ENCODE results near the gene PPIL6. TPM values are rescaled to one million over a fixed set of nuclear protein-coding genes. Genes with fewer than 3 reads are reported as not detected.

The PPIL6 gene
- total RNA-seq, 4 donors from 2014 or later, result 2.2 to 9.2 (median 5.5) TPM

- peaks cover 20 to 27% (median 25%) of the 10 kb centered on the region in 4 donors for H3K4me1 ChIP-seq
- H3K9me3 ChIP-seq, result no peaks in the 10 kb centered on the region
- no peak overlapping the region for H3K4me3 ChIP-seq
- H3K27me3 ChIP-seq, result no peaks in the 10 kb centered on the region
- peaks cover 0 to 26% (median 13%) of the 10 kb centered on the region in 4 donors for H3K36me3 ChIP-seq
- intact Hi-C loops (cut with DNase I), result no loop called here
- no peak overlapping the region for H3K27ac ChIP-seq (replicated peaks in 1 of 4)
- no peak for DNase-seq (ENCODE audit: extremely low spot score)
- TF ChIP-seq CTCF (IDR thresholded peaks at IDR 0.05) (no peak), POLR2A (IDR thresholded peaks at IDR 0.05; ENCODE audit: low read depth) (no peak), POLR2AphosphoS5 (IDR thresholded peaks at IDR 0.05) (no peak), EP300 (IDR thresholded peaks at IDR 0.05) (no peak)
- WGBS, result 69% methylated on average over 5 of the region's 5 CpGs
These were observed 18.5 kb upstream of the PPIL6 start for GRCh38 chr6:109458774-109459531.

- no peak for TF ChIP-seq POLR2AphosphoS5 (IDR thresholded peaks at IDR 0.05)
- TF ChIP-seq CTCF (IDR thresholded peaks at IDR 0.05), result no peak
- TF ChIP-seq POLR2A (IDR thresholded peaks at IDR 0.05; ENCODE audit: low read depth), result no peak
- no peak for TF ChIP-seq EP300 (IDR thresholded peaks at IDR 0.05)
- Histone ChIP-seq H3K4me3 (no peak overlapping the region), H3K27ac (replicated peaks in 1 of 4) (peak overlapping the region; percentile 36 to 80 (median 68)), H3K36me3 (peaks cover 4 to 17% (median 11%) of the 10 kb centered on the region in 4 donors), H3K27me3 (no peaks in the 10 kb centered on the region), H3K9me3 (no peaks in the 10 kb centered on the region), H3K4me1 (peaks cover 20 to 33% (median 31%) of the 10 kb centered on the region in 4 donors)
- no peak for DNase-seq (ENCODE audit: extremely low spot score)
- WGBS, result 90% methylated on average over 6 of the region's 6 CpGs
- intact Hi-C loops (cut with DNase I), result no loop called here
These were observed 17.2 kb upstream of the PPIL6 start for GRCh38 chr6:109457562-109457996.

GRCh38 chr6:109456710-109457561 lies 16.5 kb upstream of the PPIL6 start:
- TF ChIP-seq CTCF (IDR thresholded peaks at IDR 0.05) (no peak), EP300 (IDR thresholded peaks at IDR 0.05) (no peak), POLR2AphosphoS5 (IDR thresholded peaks at IDR 0.05) (peak; percentile 34 to 54), POLR2A (IDR thresholded peaks at IDR 0.05; ENCODE audit: low read depth) (no peak)
- peak overlapping the region; percentile 64 to 80 (median 76) for H3K27ac ChIP-seq (replicated peaks in 1 of 4)
- no peaks in the 10 kb centered on the region for H3K9me3 ChIP-seq
- no peak for DNase-seq (ENCODE audit: extremely low spot score)
- peaks cover 20 to 33% (median 31%) of the 10 kb centered on the region in 4 donors for H3K4me1 ChIP-seq
- H3K27me3 ChIP-seq, result no peaks in the 10 kb centered on the region
- intact Hi-C loops (cut with DNase I), result no loop called here
- peak overlapping the region; percentile 65 to 90 (median 80) for H3K4me3 ChIP-seq
- H3K36me3 ChIP-seq, result peaks cover 4 to 19% (median 12%) of the 10 kb centered on the region in 4 donors
- WGBS, result 76% methylated on average over 16 of the region's 16 CpGs

GRCh38 chr6:109456111-109456583 lies 15.7 kb upstream of the PPIL6 start:
- Histone ChIP-seq H3K36me3 (peaks cover 1 to 17% (median 14%) of the 10 kb centered on the region in 4 donors), H3K9me3 (no peaks in the 10 kb centered on the region), H3K27me3 (no peaks in the 10 kb centered on the region), H3K4me3 (peak overlapping the region; percentile 65 to 90 (median 80)), H3K27ac (replicated peaks in 1 of 4) (peak overlapping the region; percentile 64 to 80 (median 76)), H3K4me1 (peaks cover 20 to 33% (median 31%) of the 10 kb centered on the region in 4 donors)
- intact Hi-C loops (cut with DNase I), result no loop called here
- TF ChIP-seq CTCF (IDR thresholded peaks at IDR 0.05) (no peak), POLR2A (IDR thresholded peaks at IDR 0.05; ENCODE audit: low read depth) (no peak), POLR2AphosphoS5 (IDR thresholded peaks at IDR 0.05) (no peak), EP300 (IDR thresholded peaks at IDR 0.05) (no peak)
- no peak for DNase-seq (ENCODE audit: extremely low spot score)
- 10% methylated on average over 19 of the region's 38 CpGs for WGBS

Measured in esophagus muscularis mucosa (tissue), 4 donors.